KMS-11 (cell line): ENCODE results near the gene RSPH6A.
"Not testable (repeated sequence)": the region's sequence is repeated elsewhere in the genome, so short reads cannot be mapped to it uniquely, and the experiment has no call there.

Experiments
- H2AFZ ChIP-seq: fragments of 200-600 bp; sonication (generic); 2 replicates; pipeline ENCODE4 v1.6.1; 2016; ENCODE audit warnings: antibody characterized with exemption, mixed run types, low read depth
- H3K27ac ChIP-seq: fragments of 200-600 bp; sonication (generic); 2 replicates; pipeline ENCODE4 v1.6.1; 2016; ENCODE audit warnings: mild to moderate bottlenecking, mixed run types
- H3K27me3 ChIP-seq: fragments of 200-600 bp; sonication (generic); 2 replicates; pipeline ENCODE4 v1.6.1; 2017; ENCODE audit warnings: mild to moderate bottlenecking, low read depth, mixed run types, moderate library complexity; ENCODE audit not compliant: insufficient read depth
- H3K36me3 ChIP-seq: fragments of 200-600 bp; sonication (generic); 2 replicates; pipeline ENCODE4 v1.6.1; 2017; ENCODE audit warnings: mild to moderate bottlenecking, mixed run types; ENCODE audit not compliant: insufficient read depth
- H3K4me1 ChIP-seq: fragments of 200-600 bp; sonication (generic); 2 replicates; pipeline ENCODE4 v1.6.1; 2016; ENCODE audit warnings: mild to moderate bottlenecking, low read depth, mixed run types; ENCODE audit not compliant: poor library complexity, severe bottlenecking
- H3K4me2 ChIP-seq: fragments of 200-600 bp; sonication (generic); 2 replicates; pipeline ENCODE4 v1.7.0; 2016; ENCODE audit warnings: mild to moderate bottlenecking, mixed run types
- H3K4me3 ChIP-seq: fragments of 200-600 bp; sonication (generic); IDR thresholded peaks from 2 replicates; pipeline ENCODE4 v1.6.1; 2017; ENCODE audit warnings: low read depth, low read length, mixed read lengths; ENCODE audit not compliant: insufficient read depth
- H3K79me2 ChIP-seq: fragments of 200-600 bp; sonication (generic); 2 replicates; pipeline ENCODE4 v1.6.1; 2016; ENCODE audit warnings: low read depth, mixed run types; ENCODE audit not compliant: insufficient read depth
- H3K9ac ChIP-seq: fragments of 200-600 bp; sonication (generic); 2 replicates; pipeline ENCODE4 v1.6.1; 2016; ENCODE audit warnings: mild to moderate bottlenecking, mixed run types
- H4K20me1 ChIP-seq: fragments of 200-600 bp; sonication (generic); 2 replicates; pipeline ENCODE4 v1.6.1; 2016; ENCODE audit warnings: mild to moderate bottlenecking, mixed run types; ENCODE audit not compliant: insufficient read depth
- CTCF ChIP-seq: fragments of 200-600 bp; sonication (generic); conservative IDR thresholded peaks from 2 replicates; pipeline ENCODE4 v1.6.1; 2017; ENCODE audit warnings: low read depth, mild to moderate bottlenecking, antibody characterized with exemption, low read length, moderate library complexity, mixed read lengths

The RSPH6A gene

GRCh38 chr19:45752639-45753038, 62.5 kb downstream of the RSPH6A start:
- Histone ChIP-seq H3K4me3 (no peak overlapping the region), H3K79me2 (no peaks in the 10 kb centered on the region), H4K20me1 (no peaks in the 10 kb centered on the region), H3K27me3 (no peaks in the 10 kb centered on the region; the same call in 1 of the 2 replicates), H3K4me2 (no peak overlapping the region), H2AFZ (no peak overlapping the region), H3K27ac (no peak overlapping the region), H3K36me3 (no peaks in the 10 kb centered on the region), H3K4me1 (no peaks in the 10 kb centered on the region), H3K9ac (no peak overlapping the region)
- no peak for TF ChIP-seq CTCF

GRCh38 chr19:45751483-45751882, 63.6 kb downstream of the RSPH6A start:
- H3K4me1 ChIP-seq, H3K27me3 ChIP-seq, H4K20me1 ChIP-seq, H2AFZ ChIP-seq, H3K79me2 ChIP-seq, H3K4me3 ChIP-seq, H3K27ac ChIP-seq, H3K9ac ChIP-seq, H3K4me2 ChIP-seq, H3K36me3 ChIP-seq: not testable (repeated sequence)

GRCh38 chr19:45747513-45747912, 67.6 kb downstream of the RSPH6A start:
- TF ChIP-seq CTCF: no peak
- Histone ChIP-seq H3K36me3 (no peaks in the 10 kb centered on the region), H3K4me3 (no peak overlapping the region), H3K9ac (no peak overlapping the region), H3K79me2 (no peaks in the 10 kb centered on the region), H4K20me1 (no peaks in the 10 kb centered on the region), H3K27ac (no peak overlapping the region), H3K4me2 (no peak overlapping the region), H3K27me3 (peaks cover 19% of the 10 kb centered on the region; the same call in 1 of the 2 replicates), H2AFZ (no peak overlapping the region), H3K4me1 (no peaks in the 10 kb centered on the region)

GRCh38 chr19:45746866-45747265, 68.2 kb downstream of the RSPH6A start:
- no peaks in the 10 kb centered on the region for H4K20me1 ChIP-seq
- no peak overlapping the region for H3K9ac ChIP-seq
- no peak overlapping the region for H2AFZ ChIP-seq
- H3K79me2 ChIP-seq: no peaks in the 10 kb centered on the region
- no peak overlapping the region for H3K4me3 ChIP-seq
- no peaks in the 10 kb centered on the region for H3K4me1 ChIP-seq
- no peak overlapping the region for H3K4me2 ChIP-seq
- no peak overlapping the region for H3K27ac ChIP-seq
- H3K27me3 ChIP-seq: peaks cover 19% of the 10 kb centered on the region; the same call in 1 of the 2 replicates
- H3K36me3 ChIP-seq: no peaks in the 10 kb centered on the region
- TF ChIP-seq CTCF: no peak
